GM23338 (cell line): ENCODE data around the gene GRIN2A. TPM values are rescaled to one million over a fixed set of nuclear protein-coding genes. Genes with fewer than 3 reads are reported as not detected.

ENCODE experiments used
- ATAC-seq: fragments of 200-7000 bp; cut with Tn5 transposase; 3 replicates; pipeline ENCODE4 v1.9.1; 2020
- DNase-seq: peaks from one replicate; pipeline ENCODE4 v3.0.0-alpha.2; 2015; ENCODE audit warnings: low spot score
- H2AFZ ChIP-seq: fragments of 200-600 bp; sonication (generic); 2 replicates; pipeline ENCODE4 v1.8.0; 2016; ENCODE audit warnings: antibody characterized with exemption, mild to moderate bottlenecking, moderate library complexity
- H3F3A ChIP-seq: fragments of 200-600 bp; sonication (generic); replicated peaks from 2 replicates; pipeline ENCODE4 v1.8.0; 2017; ENCODE audit warnings: antibody characterized with exemption, mixed run types, low read depth
- H3K27ac ChIP-seq: fragments of 200-600 bp; sonication (generic); 2 replicates; pipeline ENCODE4 v1.6.1; 2016; ENCODE audit warnings: low read depth
- H3K27me3 ChIP-seq: fragments of 200-600 bp; sonication (generic); 2 replicates; pipeline ENCODE4 v1.8.0; 2016; ENCODE audit warnings: mild to moderate bottlenecking, mixed run types, moderate library complexity; ENCODE audit not compliant: insufficient read depth
- H3K36me3 ChIP-seq: fragments of 200-600 bp; sonication (generic); 2 replicates; pipeline ENCODE4 v1.8.0; 2016; ENCODE audit warnings: mild to moderate bottlenecking; ENCODE audit not compliant: insufficient read depth
- H3K4me1 ChIP-seq: fragments of 200-600 bp; sonication (generic); 2 replicates; pipeline ENCODE4 v1.8.0; 2016; ENCODE audit warnings: mild to moderate bottlenecking, moderate library complexity; ENCODE audit not compliant: insufficient read depth
- H3K4me2 ChIP-seq: fragments of 200-600 bp; sonication (generic); 2 replicates; pipeline ENCODE4 v1.7.1; 2017; ENCODE audit warnings: mixed run types
- H3K4me3 ChIP-seq: fragments of 200-600 bp; sonication (generic); 2 replicates; pipeline ENCODE4 v1.6.1; 2016; ENCODE audit warnings: mixed run types
- H3K79me2 ChIP-seq: fragments of 200-600 bp; sonication (generic); replicated peaks from 2 replicates; pipeline ENCODE4 v1.8.0; 2017; ENCODE audit warnings: mild to moderate bottlenecking; ENCODE audit not compliant: insufficient read depth
- H3K9me2 ChIP-seq: fragments of 200-600 bp; sonication (generic); 2 replicates; pipeline ENCODE4 v1.8.0; 2017; ENCODE audit not compliant: insufficient read depth
- H4K20me1 ChIP-seq: fragments of 200-600 bp; sonication (generic); replicated peaks from 2 replicates; pipeline ENCODE4 v1.8.0; 2017; ENCODE audit warnings: mild to moderate bottlenecking; ENCODE audit not compliant: insufficient read depth
- H3K27ac Mint-ChIP-seq: 2 replicates; pipeline ENCODE4 v1.8.0; 2020; ENCODE audit warnings: inconsistent platforms, mild to moderate bottlenecking, moderate library complexity, mixed read lengths
- H3K27me3 Mint-ChIP-seq: 3 replicates; pipeline ENCODE4 v1.8.0; 2022; ENCODE audit warnings: low read depth, mild to moderate bottlenecking, moderate library complexity, mixed read lengths, inconsistent platforms; ENCODE audit not compliant: insufficient read depth, poor library complexity
- H3K36me3 Mint-ChIP-seq: 3 replicates; pipeline ENCODE4 v1.8.0; 2021; ENCODE audit warnings: low read depth, mild to moderate bottlenecking, inconsistent platforms, moderate library complexity, mixed read lengths
- H3K4me1 Mint-ChIP-seq: 3 replicates; pipeline ENCODE4 v1.8.0; 2020; ENCODE audit warnings: mild to moderate bottlenecking, inconsistent platforms, mixed read lengths
- H3K4me3 Mint-ChIP-seq: 3 replicates; pipeline ENCODE4 v1.8.0; 2021; ENCODE audit warnings: moderate library complexity, mild to moderate bottlenecking, inconsistent platforms, mixed read lengths
- H3K9me3 Mint-ChIP-seq: 3 replicates; pipeline ENCODE4 v1.8.0; 2020; ENCODE audit warnings: moderate library complexity, mild to moderate bottlenecking, inconsistent platforms, mixed read lengths
- CTCF ChIP-seq, 2 experiments: fragments of 200-600 bp in 1 of 2; sonication (generic) in 1 of 2; conservative IDR thresholded peaks; 2 replicates each; pipeline versions ENCODE4 v1.5.1 to v1.6.1; 2016 to 2017; ENCODE audit warnings: antibody characterized with exemption in 2 of 2, low read depth in 2 of 2, mild to moderate bottlenecking in 2 of 2, moderate library complexity in 1 of 2
- EZH2 ChIP-seq: fragments of 200-600 bp; sonication (generic); IDR thresholded peaks from one replicate; pipeline ENCODE4 v1.8.0; 2017; ENCODE audit warnings: antibody characterized with exemption, mild to moderate bottlenecking, low read depth; ENCODE audit not compliant: unreplicated experiment
- JUNB ChIP-seq: IDR thresholded peaks from one replicate; pipeline ENCODE4 v1.6.1; 2016; ENCODE audit warnings: antibody characterized with exemption; ENCODE audit not compliant: unreplicated experiment
- NANOG ChIP-seq: IDR thresholded peaks from 2 replicates; pipeline ENCODE4 v1.6.1; 2016; ENCODE audit warnings: antibody characterized with exemption, borderline replicate concordance
- POLR2AphosphoS5 ChIP-seq: IDR thresholded peaks from 2 replicates; pipeline ENCODE4 v1.6.1; 2016; ENCODE audit warnings: antibody characterized with exemption, low read depth
- REST ChIP-seq: IDR thresholded peaks from one replicate; pipeline ENCODE4 v1.6.1; 2018; ENCODE audit warnings: antibody characterized with exemption; ENCODE audit not compliant: unreplicated experiment
- STAT1 ChIP-seq: IDR thresholded peaks from one replicate; pipeline ENCODE4 v1.6.1; 2016; ENCODE audit warnings: antibody characterized with exemption; ENCODE audit not compliant: unreplicated experiment
- ZNF114 ChIP-seq: fragments of 250-450 bp; sonication (Bioruptor Pico); IDR thresholded peaks from 2 replicates; pipeline ENCODE4 v1.5.0; 2020; ENCODE audit warnings: mild to moderate bottlenecking, moderate library complexity
- ZNF331 ChIP-seq: fragments of 250-450 bp; sonication (Bioruptor Pico); IDR thresholded peaks from 2 replicates; pipeline ENCODE4 v1.5.0; 2020; ENCODE audit warnings: low read depth, mild to moderate bottlenecking, moderate library complexity
- ZNF462 ChIP-seq: fragments of 250-450 bp; sonication (Bioruptor Pico); IDR thresholded peaks from 2 replicates; pipeline ENCODE4 v1.5.0; 2020; ENCODE audit warnings: mild to moderate bottlenecking, moderate library complexity
- polyA plus RNA-seq: library from polyadenylated mRNA; unstranded; fragments of >200 nt; fragmentation: Nextera tagmentation; extraction: Ambion mirVana; gene quantifications from 2 replicates; pipeline ENCODE4 v1.2.1, GENCODE V29; 2016
- total RNA-seq: library from RNA; depleted of rRNA; stranded (reverse); fragments of >200 nt; shearing (Covaris generic); gene quantifications from 2 replicates; pipeline ENCODE4 v1.2.3, GENCODE V29; 2014

GRIN2A gene
- total and polyA plus RNA-seq, 2 experiments from 2014 or later, result 0.89 to 5.1 TPM

DNA sequence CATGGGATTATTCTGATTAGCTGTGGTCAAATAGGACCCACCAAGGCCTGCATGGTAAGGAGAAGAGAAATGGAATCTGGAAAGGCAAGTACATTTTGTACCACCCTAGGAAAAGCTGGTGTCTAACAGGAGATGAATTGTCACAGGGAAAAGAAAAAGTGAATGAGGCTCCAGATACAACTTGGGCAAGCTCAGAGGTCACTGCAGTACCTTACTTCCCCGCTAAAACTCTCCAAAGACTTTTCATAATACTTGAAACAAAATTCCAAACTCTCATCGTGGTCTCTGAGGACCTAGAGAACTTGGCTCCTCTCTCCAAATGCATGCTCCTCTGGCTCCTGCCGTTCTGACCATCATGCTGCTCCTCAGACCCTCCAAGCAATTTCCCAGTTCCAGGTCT lies 262.8 kb downstream of the GRIN2A start (continued):
- TF ChIP-seq CTCF (conservative IDR thresholded peaks at IDR 0.05; ENCODE audit: low read depth in 2 of 2) (no peak), STAT1 (no peak), POLR2AphosphoS5 (no peak)

GRCh38 chr16:9917691-9918090 lies 264.5 kb downstream of the GRIN2A start:
- Histone ChIP-seq H3K4me2 (no peak overlapping the region), H3K36me3 (no peaks in the 10 kb centered on the region), H3K27ac (no peak overlapping the region), H3K4me1 (no peaks in the 10 kb centered on the region), H3K4me3 (no peak overlapping the region), H3K9me2 (peaks cover 5% of the 10 kb centered on the region; the same call in 1 of the 2 replicates), H3K79me2 (no peaks in the 10 kb centered on the region), H3F3A (no peaks in the 10 kb centered on the region), H2AFZ (no peak overlapping the region), H3K27me3 (no peaks in the 10 kb centered on the region), H4K20me1 (no peaks in the 10 kb centered on the region)
- H3K36me3 Mint-ChIP-seq, result no peaks in the 10 kb centered on the region
- no peak for DNase-seq
- peaks cover 9% of the 10 kb centered on the region for H3K27me3 Mint-ChIP-seq
- ATAC-seq, result no peak
- H3K27ac Mint-ChIP-seq, result no peak overlapping the region
- H3K4me1 Mint-ChIP-seq, result 0 out of 3 replicates have a peak, but pooled peaks cover 3% of the 10 kb centered on the region
- H3K9me3 Mint-ChIP-seq, result no peaks in the 10 kb centered on the region
- H3K4me3 Mint-ChIP-seq, result no peak overlapping the region
- TF ChIP-seq STAT1 (no peak), EZH2 (no peak), ZNF331 (no peak), JUNB (no peak), CTCF (conservative IDR thresholded peaks at IDR 0.05; ENCODE audit: low read depth in 2 of 2) (no peak), ZNF114 (CRISPR knock-in tag) (no peak), NANOG (no peak), REST (no peak), ZNF462 (CRISPR knock-in tag) (no peak)
